ENCODE data around the gene GSTM4.

GRCh38 chr1:109611308-109611990 is 44.5 kb upstream of the GSTM4 start:
- no peak for TF ChIP-seq CTCF (IDR thresholded peaks at IDR 0.05; ENCODE audit: insufficient read depth, low read length)
- no peak for TF ChIP-seq GABPA (IDR thresholded peaks at IDR 0.05; ENCODE audit: low read depth)
- no peak for TF ChIP-seq POLR2AphosphoS5 (IDR thresholded peaks at IDR 0.05; ENCODE audit: low read depth)
- TF ChIP-seq SPI1 (IDR thresholded peaks at IDR 0.05; ENCODE audit: borderline replicate concordance, low read depth), result no peak
- no peak for TF ChIP-seq REST (IDR thresholded peaks at IDR 0.05; ENCODE audit: insufficient replicate concordance, low read depth)
